HEK293 (cell line): Measurements from ENCODE around the gene PTPRN2.

ENCODE experiments used
- CTCF ChIA-PET: fragments of 350-600 bp; formaldehyde crosslinking; extraction: SDS; loops from one replicate; lab custom pipeline; 2021; ENCODE audit warnings: antibody characterized with exemption; lab: Yijun Ruan, JAX
- POLR2A ChIA-PET: fragments of 300-600 bp; formaldehyde crosslinking; extraction: SDS; loops from one replicate; lab custom pipeline; 2020; ENCODE audit warnings: antibody characterized with exemption, inconsistent platforms; lab: Yijun Ruan, JAX
- H3K27ac ChIP-seq: fragments of 200-500 bp; sonication (Bioruptor generic); 2 replicates; pipeline ENCODE4 v1.5.1; 2014; ENCODE audit warnings: low read depth, low read length, control low read depth, inconsistent platforms; ENCODE audit errors: extremely low read depth
- H3K36me3 ChIP-seq, 2 experiments: fragments of 200-500 bp in 1 of 2; sonication (Bioruptor generic) in 1 of 2; 1 replicate in 1 of 2; 2 replicates in 1 of 2; pipeline ENCODE4 v1.5.1; 2014 to 2017; ENCODE audit warnings: inconsistent platforms in 2 of 2, low read length in 2 of 2; ENCODE audit not compliant: control insufficient read depth in 2 of 2, insufficient read depth in 1 of 2
- H3K4me1 ChIP-seq: fragments of 200-500 bp; sonication (Bioruptor generic); 2 replicates; pipeline ENCODE4 v1.5.1; 2014; ENCODE audit warnings: mild to moderate bottlenecking, low read length, inconsistent platforms; ENCODE audit not compliant: control insufficient read depth, insufficient read depth
- H3K4me3 ChIP-seq: 2 replicates; pipeline ENCODE4 v1.5.1; 2011; ENCODE audit warnings: low read depth, mild to moderate bottlenecking, control low read depth, low read length, moderate library complexity
- H3K9me3 ChIP-seq: fragments of 200-500 bp; sonication (Bioruptor generic); 2 replicates; pipeline ENCODE4 v1.5.1; 2014; ENCODE audit warnings: low read depth, low read length, inconsistent platforms; ENCODE audit not compliant: control insufficient read depth, insufficient read depth
- BCL6B ChIP-seq: fragments of 450-650 bp; formaldehyde crosslinking; IDR thresholded peaks from 2 replicates; pipeline ENCODE4 v1.5.1; 2017; ENCODE audit warnings: missing biosample characterization, missing genetic modification characterization
- HOXA7 ChIP-seq: sonication (generic); formaldehyde crosslinking; IDR thresholded peaks from 2 replicates; pipeline ENCODE4 v1.8.1; 2022; ENCODE audit warnings: missing genetic modification reagents, borderline replicate concordance
- KLF17 ChIP-seq: fragments of 450-650 bp; formaldehyde crosslinking; IDR thresholded peaks from 2 replicates; pipeline ENCODE4 v1.5.1; 2016; ENCODE audit warnings: missing biosample characterization, missing genetic modification characterization
- KLF9 ChIP-seq: fragments of 450-650 bp; formaldehyde crosslinking; IDR thresholded peaks from 2 replicates; pipeline ENCODE4 v1.5.1; 2016; ENCODE audit warnings: missing biosample characterization, missing genetic modification characterization, low read depth
- MEIS1 ChIP-seq: sonication (generic); formaldehyde crosslinking; IDR thresholded peaks from 2 replicates; pipeline ENCODE4 v1.8.1; 2022; ENCODE audit warnings: missing genetic modification reagents, mild to moderate bottlenecking, borderline replicate concordance
- PBX3 ChIP-seq: sonication (generic); formaldehyde crosslinking; IDR thresholded peaks from 2 replicates; pipeline ENCODE4 v1.8.1; 2022; ENCODE audit warnings: mild to moderate bottlenecking, moderate library complexity, missing genetic modification reagents
- YY1 ChIP-seq: fragments of 450-650 bp; formaldehyde crosslinking; IDR thresholded peaks from 2 replicates; pipeline ENCODE4 v1.5.1; 2018; ENCODE audit warnings: missing biosample characterization, missing genetic modification characterization
- ZBTB6 ChIP-seq: fragments of 450-650 bp; formaldehyde crosslinking; IDR thresholded peaks from 2 replicates; pipeline ENCODE4 v1.5.1; 2017; ENCODE audit warnings: missing biosample characterization, missing genetic modification characterization
- ZBTB8A ChIP-seq: fragments of 450-650 bp; formaldehyde crosslinking; IDR thresholded peaks from 2 replicates; pipeline ENCODE4 v1.5.1; 2016; ENCODE audit warnings: missing biosample characterization, missing genetic modification characterization
- ZNF140 ChIP-seq: fragments of 450-650 bp; formaldehyde crosslinking; IDR thresholded peaks from 2 replicates; pipeline ENCODE4 v1.5.1; 2016; ENCODE audit warnings: missing biosample characterization, missing genetic modification characterization
- ZNF157 ChIP-seq: fragments of 450-650 bp; formaldehyde crosslinking; IDR thresholded peaks from 2 replicates; pipeline ENCODE4 v1.5.1; 2016; ENCODE audit warnings: missing biosample characterization, missing genetic modification characterization
- ZNF280C ChIP-seq: fragments of 450-650 bp; formaldehyde crosslinking; IDR thresholded peaks from 2 replicates; pipeline ENCODE4 v1.5.1; 2016; ENCODE audit warnings: missing biosample characterization, missing genetic modification characterization
- ZNF280D ChIP-seq: fragments of 450-650 bp; formaldehyde crosslinking; IDR thresholded peaks from 2 replicates; pipeline ENCODE4 v1.5.1; 2016; ENCODE audit warnings: missing biosample characterization, missing genetic modification characterization
- ZNF404 ChIP-seq: fragments of 450-650 bp; formaldehyde crosslinking; IDR thresholded peaks from 2 replicates; pipeline ENCODE4 v1.5.1; 2017; ENCODE audit warnings: missing biosample characterization, missing genetic modification characterization
- ZNF514 ChIP-seq: fragments of 450-650 bp; formaldehyde crosslinking; IDR thresholded peaks from 2 replicates; pipeline ENCODE4 v1.5.1; 2016; ENCODE audit warnings: missing biosample characterization, missing genetic modification characterization
- ZNF610 ChIP-seq: fragments of 450-650 bp; formaldehyde crosslinking; IDR thresholded peaks from 2 replicates; pipeline ENCODE4 v1.5.1; 2016; ENCODE audit warnings: missing biosample characterization, missing genetic modification characterization, borderline replicate concordance
- ZNF623 ChIP-seq: fragments of 450-650 bp; formaldehyde crosslinking; IDR thresholded peaks from 2 replicates; pipeline ENCODE4 v1.5.1; 2016; ENCODE audit warnings: missing biosample characterization, missing genetic modification characterization
- ZNF707 ChIP-seq: fragments of 450-650 bp; formaldehyde crosslinking; IDR thresholded peaks from 2 replicates; pipeline ENCODE4 v1.5.1; 2016; ENCODE audit warnings: missing biosample characterization, missing genetic modification characterization

PTPRN2 gene

GRCh38 chr7:157997471-157997870, 590.2 kb downstream of the PTPRN2 start:
- Histone ChIP-seq H3K27ac (no peak overlapping the region), H3K4me3 (no peak overlapping the region), H3K36me3 (no peaks in the 10 kb centered on the region), H3K4me1 (no peaks in the 10 kb centered on the region), H3K9me3 (no peaks in the 10 kb centered on the region)
- POLR2A ChIA-PET = no interaction called here
- CTCF ChIA-PET = no interaction called here
- TF ChIP-seq ZNF157 (tag by site-specific recombination) (no peak), PBX3 (no peak), HOXA7 (no peak), ZNF707 (tag by site-specific recombination) (no peak), BCL6B (tag by site-specific recombination) (no peak), ZNF514 (tag by site-specific recombination) (no peak), ZNF280C (tag by site-specific recombination) (no peak)

GRCh38 chr7:157997080-157997440, 590.6 kb downstream of the PTPRN2 start:
- no peaks in the 10 kb centered on the region for H3K9me3 ChIP-seq
- H3K27ac ChIP-seq = no peak overlapping the region
- no peaks in the 10 kb centered on the region for H3K4me1 ChIP-seq
- no peaks in the 10 kb centered on the region for H3K36me3 ChIP-seq
- TF ChIP-seq ZBTB6 (tag by site-specific recombination) (no peak), ZNF404 (no peak), YY1 (tag by site-specific recombination) (no peak), ZNF157 (tag by site-specific recombination) (no peak), KLF17 (tag by site-specific recombination) (no peak), ZNF623 (tag by site-specific recombination) (no peak), ZBTB8A (no peak), MEIS1 (CRISPR knock-in tag) (no peak), ZNF280D (tag by site-specific recombination) (no peak), ZNF610 (tag by site-specific recombination) (no peak), ZNF140 (tag by site-specific recombination) (no peak), KLF9 (no peak)
- no peak overlapping the region for H3K4me3 ChIP-seq
- POLR2A ChIA-PET = no interaction called here
- CTCF ChIA-PET = interaction anchor here (0.6 kb wide), 1 partner anchor 204 kb away, joined by 3 read pairs; no protein-coding TSS in a partner anchor
